GM19468 (cell line): ENCODE data around the gene RGS7.
"Not testable (repeated sequence)": the region's sequence is repeated elsewhere in the genome, so short reads cannot be mapped to it uniquely, and the experiment has no call there.

Experiments
- ATAC-seq: cut with Tn5 transposase; IDR thresholded peaks from one replicate; pipeline ENCODE4 v1.9.1; 2021; ENCODE audit warnings: mild to moderate bottlenecking, moderate library complexity, moderate number of reproducible peaks; ENCODE audit not compliant: unreplicated experiment; ENCODE audit errors: extremely low read depth

RGS7 gene

GRCh38 chr1:241332987-241333386 is 24.0 kb downstream of the RGS7 start:
- no peak for ATAC-seq

- ATAC-seq = no peak
Measured at GRCh38 chr1:241332037-241332409, 25.0 kb downstream of the RGS7 start.

GRCh38 chr1:241331328-241332036 is 25.5 kb downstream of the RGS7 start:
- no peak for ATAC-seq

DNA sequence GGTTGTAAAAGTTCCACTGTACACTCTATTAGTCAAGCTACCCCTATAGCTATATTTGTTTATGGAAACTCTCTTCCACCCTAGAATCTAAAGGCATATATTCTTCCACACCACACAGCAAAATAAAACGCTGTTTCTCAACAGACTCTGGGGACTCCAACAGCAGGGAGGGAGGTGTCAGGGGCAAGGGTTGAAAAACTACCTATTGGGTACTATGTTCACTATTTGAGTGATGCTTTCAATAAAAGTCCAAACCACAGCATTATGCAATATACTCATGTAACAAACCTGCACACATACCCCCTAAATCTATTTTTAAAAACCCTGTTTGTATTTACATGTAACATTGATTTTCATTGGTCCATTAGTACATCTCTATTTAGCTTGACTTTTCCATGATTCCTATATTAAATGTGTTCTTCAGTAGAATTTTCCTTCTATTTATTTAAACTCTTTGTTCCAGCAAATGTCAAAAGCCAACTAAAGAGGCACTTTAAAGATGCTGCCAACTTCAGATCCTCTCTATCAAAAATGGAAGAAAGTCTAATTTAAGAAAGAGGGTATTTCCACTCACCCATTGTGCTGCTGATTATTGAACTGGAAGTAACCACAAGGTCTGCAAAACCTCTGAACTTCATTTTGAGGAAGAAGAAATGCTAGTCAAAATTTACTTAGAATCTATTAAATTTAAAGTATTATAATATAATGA is 26.2 kb downstream of the RGS7 start:
- peak; percentile 47 for ATAC-seq

DNA sequence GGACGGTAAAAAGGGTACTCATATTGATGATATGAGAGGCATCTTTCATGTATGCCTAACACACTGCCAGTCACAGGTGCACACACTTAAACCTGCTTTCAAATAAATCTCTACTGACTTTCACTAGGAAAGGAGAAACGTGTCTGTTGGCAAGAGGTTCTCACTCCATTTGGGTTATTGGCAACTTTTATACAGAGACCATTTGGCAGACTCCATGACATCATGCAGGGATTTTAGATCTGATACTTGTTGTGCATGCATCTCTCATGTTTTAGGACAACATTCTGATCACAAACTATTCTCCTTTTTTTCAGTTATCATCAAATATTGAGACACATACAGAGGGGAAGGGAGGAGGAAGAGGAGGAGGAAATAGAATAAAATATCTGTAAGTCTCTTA is 31.5 kb downstream of the RGS7 start:
- ATAC-seq = no peak

DNA sequence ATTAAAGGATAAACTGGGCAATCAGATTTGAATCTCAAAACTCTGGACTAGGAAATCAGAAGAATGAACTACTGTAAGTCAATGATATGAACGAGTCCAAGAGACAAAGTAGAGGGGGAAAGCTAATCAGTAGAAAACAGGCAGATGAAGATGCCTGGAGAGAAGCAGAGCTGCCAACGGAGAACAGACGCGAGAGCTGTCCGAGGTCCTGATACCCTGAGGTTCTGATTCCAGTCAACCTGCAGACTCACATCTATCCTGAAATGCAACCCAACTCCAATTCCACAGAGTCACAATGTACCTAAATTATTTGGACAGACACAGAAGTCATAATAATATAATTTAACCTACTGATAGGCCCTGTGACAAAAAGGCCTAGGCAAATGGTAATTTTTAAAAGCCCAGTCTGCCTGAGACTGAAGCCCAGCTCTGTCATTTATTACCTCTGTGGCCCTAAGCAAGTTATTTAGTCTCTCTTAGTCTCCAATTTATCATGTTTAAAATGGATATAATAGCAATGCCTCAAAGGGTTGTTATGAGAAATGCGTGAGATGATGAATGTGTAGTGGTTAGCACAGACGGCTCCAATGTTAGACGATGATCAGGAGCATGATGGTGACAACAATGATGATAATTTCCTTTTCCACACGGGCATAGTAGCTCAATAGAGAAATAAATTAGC is 33.4 kb downstream of the RGS7 start:
- ATAC-seq = no peak

- no peak for ATAC-seq
Measured at GRCh38 chr1:241317676-241318075, 39.3 kb downstream of the RGS7 start.

DNA sequence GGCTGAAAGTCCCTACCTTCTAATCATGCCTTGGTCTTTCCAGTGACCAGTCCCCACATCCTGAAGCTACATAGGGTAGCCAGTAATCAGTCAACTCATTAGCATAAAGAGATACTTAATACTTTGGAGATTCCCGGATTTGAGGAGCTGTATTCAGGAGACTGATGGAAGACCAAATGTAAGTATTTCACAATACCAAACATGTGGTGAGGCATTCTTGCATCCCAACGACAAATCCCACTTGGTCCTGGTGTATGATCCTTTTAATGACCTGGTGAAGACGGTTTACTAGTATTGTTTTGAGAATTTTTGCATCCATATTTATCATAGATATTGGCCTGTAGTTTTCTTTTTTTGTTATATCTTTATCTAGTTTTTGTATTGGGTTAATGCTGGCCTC is 40.6 kb downstream of the RGS7 start:
- no peak for ATAC-seq

- ATAC-seq = no peak
Measured at GRCh38 chr1:241311056-241311746, 45.8 kb downstream of the RGS7 start.

- ATAC-seq = no peak
Measured at GRCh38 chr1:241310451-241310850, 46.6 kb downstream of the RGS7 start.

DNA sequence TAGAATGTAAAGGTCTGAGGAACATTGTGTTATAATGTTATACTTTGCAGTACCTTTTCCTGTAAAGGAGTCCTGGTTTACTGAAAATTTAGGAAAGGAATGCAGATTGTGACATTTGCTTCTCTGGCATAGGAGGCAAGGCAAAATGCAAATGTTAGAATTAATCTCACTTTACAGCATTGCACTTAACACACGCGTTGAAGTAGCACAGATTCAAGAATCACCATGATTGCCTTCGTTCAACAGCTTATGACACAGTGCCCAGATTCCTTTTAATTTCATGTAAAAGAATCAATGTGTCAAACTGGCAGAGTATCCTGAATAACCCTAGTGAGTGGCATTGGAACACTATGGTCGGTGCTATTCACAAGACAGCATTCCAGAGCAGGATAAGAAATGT is 47.4 kb downstream of the RGS7 start:
- no peak for ATAC-seq

GRCh38 chr1:241308471-241308870 is 48.5 kb downstream of the RGS7 start:
- no peak for ATAC-seq

GRCh38 chr1:241308011-241308410 is 49.0 kb downstream of the RGS7 start:
- no peak for ATAC-seq

- no peak for ATAC-seq
Measured at GRCh38 chr1:241306125-241306790, 50.7 kb downstream of the RGS7 start.

DNA sequence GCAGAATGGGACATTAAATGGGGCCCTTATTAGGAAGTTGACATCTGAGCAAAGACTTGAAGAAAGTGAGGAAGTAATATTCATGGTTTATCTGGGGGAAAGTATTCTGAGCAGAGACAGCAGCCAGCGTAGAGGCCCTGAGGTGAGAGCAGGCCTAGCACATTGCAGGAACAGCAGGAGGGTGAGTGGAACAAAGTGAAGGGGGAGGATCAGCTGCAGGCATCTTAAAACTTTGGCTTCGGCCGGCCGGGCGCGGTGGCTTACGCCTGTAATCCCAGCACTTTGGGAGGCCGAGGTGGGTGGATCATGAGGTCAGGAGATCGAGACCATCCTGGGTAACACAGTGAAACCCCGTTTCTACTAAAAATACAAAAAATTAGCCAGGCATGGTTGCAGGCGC is 55.0 kb downstream of the RGS7 start:
- not testable (repeated sequence) for ATAC-seq

GRCh38 chr1:241299347-241299746 is 57.7 kb downstream of the RGS7 start:
- no peak for ATAC-seq

GRCh38 chr1:241292973-241293372 is 64.0 kb downstream of the RGS7 start:
- no peak for ATAC-seq

GRCh38 chr1:241291548-241291947 is 65.5 kb downstream of the RGS7 start:
- not testable (repeated sequence) for ATAC-seq

- no peak for ATAC-seq
Measured at GRCh38 chr1:241286486-241286885, 70.5 kb downstream of the RGS7 start.

DNA sequence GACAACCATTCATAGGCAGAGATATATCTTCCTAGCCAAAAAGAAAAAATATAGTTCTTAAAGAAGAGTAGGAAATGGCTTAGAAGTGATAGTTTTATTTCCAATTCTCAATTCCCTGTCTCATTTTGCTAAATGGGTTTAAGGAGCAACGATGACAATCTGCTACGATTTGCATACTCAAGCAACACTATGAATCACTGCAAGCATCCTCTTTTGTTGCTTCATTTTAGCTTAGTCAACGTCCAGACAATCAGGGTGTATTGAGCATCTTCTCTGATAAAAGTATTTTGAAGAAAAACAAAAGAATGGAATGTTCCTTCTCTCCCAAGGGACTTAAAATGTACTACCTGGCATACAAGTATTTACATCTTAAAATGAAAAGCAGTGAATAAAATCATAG is 80.6 kb downstream of the RGS7 start:
- ATAC-seq = no peak
